ENCODE data around the gene LDHA. TPM values are rescaled to one million over a fixed set of nuclear protein-coding genes. Genes with fewer than 3 reads are reported as not detected.
A peak's percentile ranks its signal among the peaks of the same experiment; 100 is the strongest.

Gene LDHA
- total RNA-seq: 100 to 1,000 TPM in 1 of 2 donors, 10 to 100 TPM in 1; 94.6 to 147 TPM

DNA sequence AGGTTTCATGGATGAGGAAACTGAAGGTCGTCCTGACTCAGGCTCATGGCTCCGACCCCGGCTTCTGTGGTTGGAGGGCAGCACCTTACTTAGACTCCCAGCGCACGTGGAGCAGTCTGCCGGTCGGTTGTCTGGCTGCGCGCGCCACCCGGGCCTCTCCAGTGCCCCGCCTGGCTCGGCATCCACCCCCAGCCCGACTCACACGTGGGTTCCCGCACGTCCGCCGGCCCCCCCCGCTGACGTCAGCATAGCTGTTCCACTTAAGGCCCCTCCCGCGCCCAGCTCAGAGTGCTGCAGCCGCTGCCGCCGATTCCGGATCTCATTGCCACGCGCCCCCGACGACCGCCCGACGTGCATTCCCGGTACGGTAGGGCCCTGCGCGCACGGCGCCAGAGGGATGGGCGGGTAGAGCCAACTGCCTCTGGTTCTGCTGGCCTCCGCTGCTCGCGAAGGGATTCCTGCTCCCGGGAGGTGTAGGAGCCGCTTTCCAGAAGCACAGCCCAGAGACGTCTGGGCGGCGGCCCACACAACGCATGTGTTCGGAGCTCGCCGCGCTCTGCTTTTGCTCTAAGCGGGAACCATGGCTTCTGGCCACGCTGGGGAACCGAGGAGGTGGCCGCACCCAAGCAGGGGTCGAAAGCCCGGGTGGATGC lies at the start of gene LDHA:
Gene LDHA, plus strand, starts transcription at position 289 of the 653 bp plus-strand sequence. CDS start 2,280 bp downstream, outside the sequence.
- intact Hi-C loops (cut with DNase I): loop anchor here (10.0 kb wide), 1 partner anchor 70 kb away; the partner anchor contains the start of genes GTF2H1 and HPS5
- Histone ChIP-seq H3K27ac (peak within 1 kb of the TSS; percentile 92 to 98 (median 94)), H3K4me3 (peak within 1 kb of the TSS; percentile 49 to 83), H3K27me3 (no peaks in the 10 kb centered on the region), H3K36me3 (replicated peaks in 1 of 2; ENCODE audit: insufficient read depth in 1 of 2, low read depth in 2 of 2) (peaks cover 0 to 9% of the 10 kb centered on the region in 2 donors), H3K9me3 (no peaks in the 10 kb centered on the region), H3K4me1 (peaks cover 22% of the 10 kb centered on the region)
- 1% methylated on average over 60 of the region's 60 CpGs; no CpG with 5 or more reads in 1 of the 2 donors for WGBS, 2 donors
- TF ChIP-seq, protein P1, sequence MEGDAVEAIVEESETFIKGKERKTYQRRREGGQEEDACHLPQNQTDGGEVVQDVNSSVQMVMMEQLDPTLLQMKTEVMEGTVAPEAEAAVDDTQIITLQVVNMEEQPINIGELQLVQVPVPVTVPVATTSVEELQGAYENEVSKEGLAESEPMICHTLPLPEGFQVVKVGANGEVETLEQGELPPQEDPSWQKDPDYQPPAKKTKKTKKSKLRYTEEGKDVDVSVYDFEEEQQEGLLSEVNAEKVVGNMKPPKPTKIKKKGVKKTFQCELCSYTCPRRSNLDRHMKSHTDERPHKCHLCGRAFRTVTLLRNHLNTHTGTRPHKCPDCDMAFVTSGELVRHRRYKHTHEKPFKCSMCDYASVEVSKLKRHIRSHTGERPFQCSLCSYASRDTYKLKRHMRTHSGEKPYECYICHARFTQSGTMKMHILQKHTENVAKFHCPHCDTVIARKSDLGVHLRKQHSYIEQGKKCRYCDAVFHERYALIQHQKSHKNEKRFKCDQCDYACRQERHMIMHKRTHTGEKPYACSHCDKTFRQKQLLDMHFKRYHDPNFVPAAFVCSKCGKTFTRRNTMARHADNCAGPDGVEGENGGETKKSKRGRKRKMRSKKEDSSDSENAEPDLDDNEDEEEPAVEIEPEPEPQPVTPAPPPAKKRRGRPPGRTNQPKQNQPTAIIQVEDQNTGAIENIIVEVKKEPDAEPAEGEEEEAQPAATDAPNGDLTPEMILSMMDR (IDR thresholded peaks at IDR 0.05): no peak
- TF ChIP-seq POLR2A (IDR thresholded peaks at IDR 0.05): peak; percentile 99
- DNase-seq (peak; percentile 96 to 98 (median 97)), ATAC-seq (peak; percentile 73)

DNA sequence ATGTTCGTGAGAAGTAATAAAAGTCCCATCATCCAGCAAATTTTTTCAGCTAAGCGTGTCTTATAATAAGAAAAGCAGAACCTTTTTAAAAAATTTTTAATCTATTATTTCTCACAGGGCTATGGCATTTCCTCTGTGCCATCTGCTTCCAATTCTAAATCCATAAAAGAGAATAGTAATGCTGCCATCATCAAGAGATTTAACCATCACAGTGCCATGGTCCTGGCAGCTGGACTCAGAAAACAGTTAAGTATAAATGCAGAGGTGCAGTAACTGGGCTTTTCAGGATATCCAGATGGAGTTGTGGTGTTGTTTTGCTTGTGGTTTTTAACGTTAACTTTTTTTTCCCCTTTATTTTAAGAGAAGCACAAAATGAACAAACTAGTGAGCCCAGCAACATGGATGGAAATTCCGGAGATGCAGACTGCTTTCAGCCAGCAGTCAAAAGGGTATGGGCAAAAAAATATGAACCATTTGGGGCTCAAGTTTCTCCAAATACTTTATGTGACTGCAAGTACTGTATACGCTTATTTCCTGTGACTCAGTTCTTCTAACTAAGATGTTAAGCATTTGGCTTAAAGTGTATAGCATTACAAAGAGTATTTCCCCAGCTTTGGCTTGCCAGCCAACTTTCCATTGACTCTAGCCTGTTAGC lies 46.8 kb upstream of the LDHA start:
- ATAC-seq: no peak
- 85 to 87% methylated on average over 5 of the region's 5 CpGs for WGBS, 2 donors

DNA sequence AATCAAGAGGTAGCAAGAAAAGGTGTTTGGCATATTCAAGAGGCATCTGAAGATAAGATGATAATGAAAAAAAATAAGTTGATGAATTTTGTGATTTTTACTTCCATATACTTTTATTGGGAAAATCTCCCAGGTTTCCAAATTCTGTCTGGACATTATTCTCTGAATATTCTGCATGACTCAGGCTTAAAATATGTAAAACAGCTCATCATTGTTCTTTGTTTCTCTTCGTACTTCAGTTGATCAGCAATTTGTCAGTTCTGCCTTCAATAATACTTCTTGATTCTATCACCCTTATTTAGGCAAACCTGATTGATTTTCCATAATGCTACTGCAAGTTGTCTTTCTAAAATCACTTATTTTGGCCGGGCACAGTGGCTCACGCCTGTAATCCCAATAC lies 41.8 kb upstream of the LDHA start:
- H3K27ac ChIP-seq: no peak overlapping the region
- H3K4me1 ChIP-seq: no peaks in the 10 kb centered on the region
- ATAC-seq (no peak), DNase-seq (no peak)
- H3K36me3 ChIP-seq (replicated peaks in 1 of 2; ENCODE audit: insufficient read depth in 1 of 2, low read depth in 2 of 2): peaks cover 0 to 14% of the 10 kb centered on the region in 2 donors
- TF ChIP-seq, protein P1 (IDR thresholded peaks at IDR 0.05): no peak
- no peak for TF ChIP-seq POLR2A (IDR thresholded peaks at IDR 0.05)
- H3K4me3 ChIP-seq: no peak overlapping the region
- no peaks in the 10 kb centered on the region for H3K27me3 ChIP-seq
- WGBS, 2 donors: 82 to 83% methylated on average over 3 of the region's 3 CpGs
- no peaks in the 10 kb centered on the region for H3K9me3 ChIP-seq
- intact Hi-C loops (cut with DNase I): no loop called here

More for the DNA sequence above, 46.8 kb upstream of the LDHA start:
- H3K27ac ChIP-seq: no peak overlapping the region
- no peak for DNase-seq
- no peaks in the 10 kb centered on the region for H3K4me1 ChIP-seq
- intact Hi-C loops (cut with DNase I): no loop called here
- no peaks in the 10 kb centered on the region for H3K9me3 ChIP-seq
- no peak overlapping the region for H3K4me3 ChIP-seq
- no peaks in the 10 kb centered on the region for H3K27me3 ChIP-seq
- peaks cover 0 to 17% of the 10 kb centered on the region in 2 donors for H3K36me3 ChIP-seq (replicated peaks in 1 of 2; ENCODE audit: insufficient read depth in 1 of 2, low read depth in 2 of 2)
- no peak for TF ChIP-seq POLR2A (IDR thresholded peaks at IDR 0.05)
- TF ChIP-seq, protein P1 (IDR thresholded peaks at IDR 0.05): no peak

DNA sequence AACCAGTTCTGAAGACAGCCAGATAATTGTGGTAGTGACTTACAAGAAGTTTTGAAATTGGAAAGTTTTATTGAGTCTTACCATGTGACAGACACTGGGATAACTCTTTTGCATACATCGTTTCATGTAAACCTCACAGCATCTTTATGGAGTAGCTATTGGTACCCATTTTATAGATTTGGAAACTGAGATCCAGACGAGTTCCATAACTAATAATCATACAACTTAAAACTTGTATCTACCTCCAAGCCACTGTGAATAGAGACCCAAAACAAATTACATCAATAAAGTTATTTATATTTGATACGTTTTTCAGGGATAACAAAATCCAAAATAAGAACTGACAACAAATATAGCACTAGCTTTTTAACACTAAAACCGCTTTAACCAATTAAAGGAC lies 35.7 kb upstream of the LDHA start:
- H3K36me3 ChIP-seq (replicated peaks in 1 of 2; ENCODE audit: insufficient read depth in 1 of 2, low read depth in 2 of 2): peaks cover 0 to 34% of the 10 kb centered on the region in 2 donors
- no peak for TF ChIP-seq POLR2A (IDR thresholded peaks at IDR 0.05)
- TF ChIP-seq, protein P1 (IDR thresholded peaks at IDR 0.05): no peak
- no peak overlapping the region for H3K27ac ChIP-seq
- H3K4me3 ChIP-seq: no peak overlapping the region
- ATAC-seq: no peak
- intact Hi-C loops (cut with DNase I): no loop called here
- DNase-seq: no peak
- no peaks in the 10 kb centered on the region for H3K4me1 ChIP-seq
- 85 to 87% methylated on average over 4 of the region's 4 CpGs for WGBS, 2 donors
- H3K9me3 ChIP-seq: no peaks in the 10 kb centered on the region
- H3K27me3 ChIP-seq: no peaks in the 10 kb centered on the region

Measured in body of pancreas (tissue), 4 donors.